MM.1S (cell line): Measurements from ENCODE around the gene LRG1.

Experiments
- DNase-seq: peaks from one replicate; pipeline ENCODE4 v3.0.0-alpha.2; 2015
- H2AFZ ChIP-seq: fragments of 300-600 bp; sonication (generic); 2 replicates; pipeline ENCODE4 v1.6.0; 2016; ENCODE audit warnings: antibody characterized with exemption, low read length
- H3F3A ChIP-seq: fragments of 300-600 bp; sonication (generic); 2 replicates; pipeline ENCODE4 v1.6.1; 2016; ENCODE audit warnings: mild to moderate bottlenecking, antibody characterized with exemption, low read length, moderate library complexity, mixed read lengths; ENCODE audit not compliant: insufficient read depth
- H3K27ac ChIP-seq: fragments of 300-600 bp; sonication (generic); 2 replicates; pipeline ENCODE4 v1.5.1; 2016; ENCODE audit warnings: mild to moderate bottlenecking, low read length
- H3K27me3 ChIP-seq: fragments of 300-600 bp; sonication (generic); replicated peaks from 2 replicates; pipeline ENCODE4 v1.6.0; 2016; ENCODE audit warnings: low read length; ENCODE audit not compliant: insufficient read depth
- H3K36me3 ChIP-seq: fragments of 300-600 bp; sonication (generic); replicated peaks from 2 replicates; pipeline ENCODE4 v1.6.1; 2016; ENCODE audit warnings: mild to moderate bottlenecking, low read length, mixed read lengths; ENCODE audit not compliant: insufficient read depth
- H3K4me1 ChIP-seq: fragments of 300-600 bp; sonication (generic); 2 replicates; pipeline ENCODE4 v1.6.1; 2016; ENCODE audit warnings: low read length, mixed read lengths
- H3K4me2 ChIP-seq: fragments of 300-600 bp; sonication (generic); 2 replicates; pipeline ENCODE4 v1.6.0; 2016; ENCODE audit warnings: low read depth, low read length
- H3K4me3 ChIP-seq: fragments of 300-600 bp; sonication (generic); 2 replicates; pipeline ENCODE4 v1.5.1; 2016; ENCODE audit warnings: low read length, mixed read lengths
- H3K79me2 ChIP-seq: fragments of 300-600 bp; sonication (generic); 2 replicates; pipeline ENCODE4 v1.6.1; 2016; ENCODE audit warnings: mixed run types, low read length, mixed read lengths
- H3K9ac ChIP-seq: fragments of 300-600 bp; sonication (generic); 2 replicates; pipeline ENCODE4 v1.6.1; 2016; ENCODE audit warnings: low read length, mixed read lengths
- H3K9me2 ChIP-seq: fragments of 300-600 bp; sonication (generic); replicated peaks from 2 replicates; pipeline ENCODE4 v1.6.1; 2016; ENCODE audit warnings: mild to moderate bottlenecking, low read length, mixed read lengths; ENCODE audit not compliant: insufficient read depth
- H3K9me3 ChIP-seq: fragments of 300-600 bp; sonication (generic); replicated peaks from 2 replicates; pipeline ENCODE4 v1.6.1; 2016; ENCODE audit warnings: mild to moderate bottlenecking, low read length, mixed read lengths; ENCODE audit not compliant: insufficient read depth
- H4K20me1 ChIP-seq: fragments of 300-600 bp; sonication (generic); 2 replicates; pipeline ENCODE4 v1.6.1; 2016; ENCODE audit warnings: mild to moderate bottlenecking, low read length, moderate library complexity, mixed read lengths; ENCODE audit not compliant: insufficient read depth
- CTCF ChIP-seq: fragments of 300-600 bp; sonication (generic); IDR thresholded peaks from 2 replicates; pipeline ENCODE4 v1.5.1; 2016; ENCODE audit warnings: antibody characterized with exemption, low read length, mixed read lengths
- EZH2 ChIP-seq: fragments of 300-600 bp; sonication (generic); optimal IDR thresholded peaks from 2 replicates; pipeline ENCODE3; 2017; ENCODE audit warnings: low read depth, mild to moderate bottlenecking, antibody characterized with exemption, low read length, mixed read lengths
- EZH2phosphoT487 ChIP-seq: fragments of 300-600 bp; sonication (generic); IDR thresholded peaks from 2 replicates; pipeline ENCODE4 v1.6.1; 2018; ENCODE audit warnings: antibody characterized with exemption, low read length

Gene LRG1

GRCh38 chr19:4493929-4494690 is 45.7 kb downstream of the LRG1 start:
- no peaks in the 10 kb centered on the region for H3K9me2 ChIP-seq

GRCh38 chr19:4493104-4493928 is 46.5 kb downstream of the LRG1 start:
- TF ChIP-seq EZH2phosphoT487 (no peak), EZH2 (no peak)
- H3K27me3 ChIP-seq: no peaks in the 10 kb centered on the region
- H3K9me2 ChIP-seq: no peaks in the 10 kb centered on the region
- H4K20me1 ChIP-seq: no peaks in the 10 kb centered on the region
- H3K79me2 ChIP-seq: no peaks in the 10 kb centered on the region
- no peaks in the 10 kb centered on the region for H3K36me3 ChIP-seq
- no peaks in the 10 kb centered on the region for H3K4me1 ChIP-seq
- H3K9ac ChIP-seq: no peak overlapping the region
- no peak for DNase-seq
- H3F3A ChIP-seq: no peaks in the 10 kb centered on the region
- H3K4me3 ChIP-seq: no peak overlapping the region
- H3K27ac ChIP-seq: no peak overlapping the region
- H3K4me2 ChIP-seq: no peak overlapping the region
- H2AFZ ChIP-seq: no peak overlapping the region
- H3K9me3 ChIP-seq: no peaks in the 10 kb centered on the region

More at GRCh38 chr19:4493929-4494690, 45.7 kb downstream of the LRG1 start:
- H3K27ac ChIP-seq: no peak overlapping the region
- H4K20me1 ChIP-seq: no peaks in the 10 kb centered on the region
- DNase-seq: no peak
- no peaks in the 10 kb centered on the region for H3F3A ChIP-seq
- TF ChIP-seq CTCF (no peak), EZH2 (no peak), EZH2phosphoT487 (no peak)
- H3K36me3 ChIP-seq: no peaks in the 10 kb centered on the region
- no peak overlapping the region for H3K4me3 ChIP-seq
- H3K4me1 ChIP-seq: no peaks in the 10 kb centered on the region
- no peak overlapping the region for H3K9ac ChIP-seq
- no peak overlapping the region for H3K4me2 ChIP-seq
- no peaks in the 10 kb centered on the region for H3K27me3 ChIP-seq
- no peaks in the 10 kb centered on the region for H3K79me2 ChIP-seq
- H3K9me3 ChIP-seq: no peaks in the 10 kb centered on the region
- H2AFZ ChIP-seq: no peak overlapping the region

GRCh38 chr19:4492337-4493103 is 47.3 kb downstream of the LRG1 start:
- no peak overlapping the region for H3K27ac ChIP-seq
- no peaks in the 10 kb centered on the region for H4K20me1 ChIP-seq
- H3K4me2 ChIP-seq: no peak overlapping the region
- no peaks in the 10 kb centered on the region for H3K36me3 ChIP-seq
- H3K9ac ChIP-seq: no peak overlapping the region
- no peaks in the 10 kb centered on the region for H3F3A ChIP-seq
- no peak for TF ChIP-seq EZH2
- no peak for TF ChIP-seq CTCF
- no peak for TF ChIP-seq EZH2phosphoT487
- no peaks in the 10 kb centered on the region for H3K79me2 ChIP-seq
- no peaks in the 10 kb centered on the region for H3K9me2 ChIP-seq
- H2AFZ ChIP-seq: no peak overlapping the region
- no peaks in the 10 kb centered on the region for H3K27me3 ChIP-seq
- DNase-seq: no peak
- H3K9me3 ChIP-seq: no peaks in the 10 kb centered on the region
- H3K4me1 ChIP-seq: no peaks in the 10 kb centered on the region
- H3K4me3 ChIP-seq: no peak overlapping the region
